ENCODE data around the gene THAP12. TPM values are rescaled to one million over a fixed set of nuclear protein-coding genes. Genes with fewer than 3 reads are reported as not detected.

Gene THAP12
- total RNA-seq, 2 experiments from 2014 or later, result 50.8 to 53.1 TPM

DNA sequence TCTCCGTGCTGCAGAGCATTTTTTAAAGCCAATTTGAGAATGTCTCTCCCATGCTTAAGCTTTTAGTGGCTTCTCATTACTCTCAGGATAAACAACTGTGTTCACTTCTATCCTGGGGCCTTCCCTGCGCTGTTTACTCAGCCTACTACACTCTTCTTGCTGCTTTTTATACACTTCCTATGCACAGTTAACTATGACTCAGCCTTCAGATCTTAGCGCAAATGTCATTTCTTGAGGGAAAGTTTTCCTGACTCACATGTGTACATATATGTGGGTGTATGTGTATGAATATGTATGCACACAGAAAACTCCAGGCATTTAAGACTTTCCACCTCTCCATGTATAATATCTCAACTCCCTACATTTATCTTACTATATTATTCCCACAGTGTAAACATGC, 9.8 kb downstream of the THAP12 start:
- no peak overlapping the region for H3K4me3 Mint-ChIP-seq
- no peaks in the 10 kb centered on the region for H3K9me3 Mint-ChIP-seq (ENCODE audit: insufficient read depth)
- no peaks in the 10 kb centered on the region for H3K36me3 Mint-ChIP-seq (ENCODE audit: low read depth)
- CTCF ChIA-PET, result interaction anchor here (0.9 kb wide), 1 partner anchor 164 kb away, joined by 3 read pairs; no protein-coding TSS in a partner anchor
- POLR2A ChIA-PET, result interaction anchor here (0.7 kb wide), 1 partner anchor 9 kb away, joined by 4 read pairs; no protein-coding TSS in a partner anchor
- no peak overlapping the region for H3K27ac Mint-ChIP-seq
- H3K27me3 Mint-ChIP-seq (ENCODE audit: low read depth), result no peaks in the 10 kb centered on the region
- H3K4me1 Mint-ChIP-seq (ENCODE audit: low read depth), result peaks cover 19% of the 10 kb centered on the region
- ATAC-seq (peak; percentile 42), DNase-seq (no peak)

DNA sequence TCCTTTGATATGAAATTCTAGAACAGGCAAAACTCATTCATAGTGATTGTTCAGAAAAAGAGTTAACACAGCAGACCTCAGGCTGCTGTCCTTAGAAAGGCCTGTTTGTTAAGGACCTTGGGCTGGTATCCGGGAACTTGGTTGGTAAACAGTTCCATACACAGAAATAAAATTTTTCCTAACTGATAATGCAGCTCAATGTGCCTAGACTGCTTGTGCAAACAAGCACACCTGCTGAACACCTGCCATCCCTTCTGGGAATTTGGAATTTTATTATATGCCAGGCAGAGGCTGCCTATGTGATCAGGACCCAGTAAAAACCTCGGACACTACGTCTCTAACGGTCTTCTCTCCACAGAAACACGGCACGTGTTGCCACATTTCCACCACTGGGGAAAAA, 11.5 kb downstream of the THAP12 start:
- Mint-ChIP-seq H3K27me3 (ENCODE audit: low read depth) (no peaks in the 10 kb centered on the region), H3K4me1 (ENCODE audit: low read depth) (peaks cover 21% of the 10 kb centered on the region), H3K27ac (no peak overlapping the region), H3K9me3 (ENCODE audit: insufficient read depth) (no peaks in the 10 kb centered on the region), H3K4me3 (no peak overlapping the region), H3K36me3 (ENCODE audit: low read depth) (peaks cover 8% of the 10 kb centered on the region)
- ChIA-PET CTCF (no interaction called here), POLR2A (no interaction called here)
- ATAC-seq, result no peak
- no peak for DNase-seq

DNA sequence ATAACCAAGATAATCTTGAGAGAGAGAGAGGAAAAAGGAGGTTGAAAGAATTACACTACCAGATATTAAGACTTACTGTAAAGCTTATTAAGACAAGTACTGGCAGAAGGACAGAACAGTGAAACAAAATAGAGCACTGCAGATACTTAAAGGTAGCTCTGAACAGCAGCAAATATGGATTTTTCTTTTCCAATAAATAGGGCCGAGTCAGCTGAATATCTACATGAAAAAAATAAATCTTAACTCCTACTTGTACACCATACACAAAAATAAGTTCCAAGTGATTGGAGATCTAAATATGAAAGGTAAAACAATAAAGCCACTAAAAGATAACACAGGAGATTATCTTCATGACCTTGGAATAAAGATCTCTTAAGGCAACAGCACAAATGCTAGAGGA, 12.4 kb downstream of the THAP12 start:
- DNase-seq (no peak), ATAC-seq (no peak)
- Mint-ChIP-seq H3K27me3 (ENCODE audit: low read depth) (no peaks in the 10 kb centered on the region), H3K9me3 (ENCODE audit: insufficient read depth) (no peaks in the 10 kb centered on the region), H3K4me1 (ENCODE audit: low read depth) (peaks cover 15% of the 10 kb centered on the region), H3K36me3 (ENCODE audit: low read depth) (peaks cover 10% of the 10 kb centered on the region), H3K27ac (no peak overlapping the region), H3K4me3 (no peak overlapping the region)
- ChIA-PET POLR2A (no interaction called here), CTCF (no interaction called here)

GRCh38 chr11:76365038-76365679, 15.8 kb downstream of the THAP12 start:
- DNase-seq (no peak), ATAC-seq (no peak)
- Mint-ChIP-seq H3K27me3 (ENCODE audit: low read depth) (no peaks in the 10 kb centered on the region), H3K36me3 (ENCODE audit: low read depth) (peaks cover 22% of the 10 kb centered on the region), H3K4me3 (no peak overlapping the region), H3K4me1 (ENCODE audit: low read depth) (peaks cover 5% of the 10 kb centered on the region), H3K27ac (no peak overlapping the region), H3K9me3 (ENCODE audit: insufficient read depth) (no peaks in the 10 kb centered on the region)
- ChIA-PET POLR2A (no interaction called here), CTCF (no interaction called here)

- peaks cover 36% of the 10 kb centered on the region for H3K36me3 Mint-ChIP-seq (ENCODE audit: low read depth)
- POLR2A ChIA-PET, result no interaction called here
Measured at GRCh38 chr11:76362716-76363115, 18.2 kb downstream of the THAP12 start.

GRCh38 chr11:76361776-76362175, 19.2 kb downstream of the THAP12 start:
- H3K4me1 Mint-ChIP-seq (ENCODE audit: low read depth), result peaks cover 5% of the 10 kb centered on the region
- H3K4me3 Mint-ChIP-seq, result no peak overlapping the region
- no peaks in the 10 kb centered on the region for H3K27me3 Mint-ChIP-seq (ENCODE audit: low read depth)
- peaks cover 42% of the 10 kb centered on the region for H3K36me3 Mint-ChIP-seq (ENCODE audit: low read depth)
- DNase-seq (no peak), ATAC-seq (no peak)
- no peaks in the 10 kb centered on the region for H3K9me3 Mint-ChIP-seq (ENCODE audit: insufficient read depth)
- CTCF ChIA-PET, result no interaction called here
- H3K27ac Mint-ChIP-seq, result no peak overlapping the region
- POLR2A ChIA-PET, result no interaction called here

More at GRCh38 chr11:76362716-76363115, 18.2 kb downstream of the THAP12 start:
- Mint-ChIP-seq H3K27ac (no peak overlapping the region), H3K27me3 (ENCODE audit: low read depth) (no peaks in the 10 kb centered on the region), H3K4me1 (ENCODE audit: low read depth) (peaks cover 5% of the 10 kb centered on the region), H3K4me3 (no peak overlapping the region), H3K9me3 (ENCODE audit: insufficient read depth) (no peaks in the 10 kb centered on the region)
- ATAC-seq, result no peak
- CTCF ChIA-PET, result no interaction called here
- DNase-seq, result no peak

DNA sequence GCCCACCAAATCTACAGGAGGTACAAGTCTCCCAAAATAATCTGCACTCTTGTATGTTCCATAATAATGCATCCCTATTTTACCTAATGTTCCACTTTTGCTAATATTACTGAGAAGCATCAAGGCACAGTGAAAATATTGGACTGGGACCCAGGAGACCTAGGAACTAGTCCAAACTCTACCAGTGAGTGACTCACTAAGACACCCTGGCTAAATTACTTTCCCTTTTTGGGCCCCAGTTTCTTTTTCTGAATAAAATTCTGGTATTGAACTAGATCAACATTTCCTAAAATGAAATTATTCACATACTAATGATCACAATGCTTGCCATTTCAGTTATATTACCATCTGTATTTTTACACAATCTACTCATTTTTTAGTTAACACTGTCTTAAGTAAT, 19.6 kb downstream of the THAP12 start:
- CTCF ChIA-PET, result no interaction called here
- no peak overlapping the region for H3K4me3 Mint-ChIP-seq
- no peak overlapping the region for H3K27ac Mint-ChIP-seq
- H3K4me1 Mint-ChIP-seq (ENCODE audit: low read depth), result peaks cover 5% of the 10 kb centered on the region
- ATAC-seq (no peak), DNase-seq (no peak)
- peaks cover 42% of the 10 kb centered on the region for H3K36me3 Mint-ChIP-seq (ENCODE audit: low read depth)
- H3K27me3 Mint-ChIP-seq (ENCODE audit: low read depth), result no peaks in the 10 kb centered on the region
- H3K9me3 Mint-ChIP-seq (ENCODE audit: insufficient read depth), result no peaks in the 10 kb centered on the region
- POLR2A ChIA-PET, result no interaction called here

DNA sequence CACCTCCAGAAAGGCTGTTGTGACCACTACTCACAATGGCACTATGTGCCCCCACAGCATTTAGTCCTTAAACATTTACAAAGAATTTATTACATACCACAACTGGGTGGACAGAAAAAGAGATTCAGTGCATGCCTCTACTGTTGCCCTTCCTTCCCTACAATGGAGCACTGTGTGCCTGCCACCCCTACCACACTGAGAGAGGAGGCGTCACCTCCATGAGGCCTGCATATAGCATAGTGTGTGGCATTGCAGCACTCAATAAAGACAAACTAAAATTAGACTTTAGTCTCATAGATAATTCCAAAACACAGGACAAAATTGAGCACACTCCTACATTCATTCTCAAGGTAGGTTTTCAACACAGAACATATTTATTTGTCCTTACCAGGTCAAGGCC, 25.8 kb downstream of the THAP12 start:
- no peak overlapping the region for H3K27ac Mint-ChIP-seq
- no peaks in the 10 kb centered on the region for H3K4me1 Mint-ChIP-seq (ENCODE audit: low read depth)
- ChIA-PET POLR2A (no interaction called here), CTCF (no interaction called here)
- no peak overlapping the region for H3K4me3 Mint-ChIP-seq
- peaks cover 75% of the 10 kb centered on the region for H3K36me3 Mint-ChIP-seq (ENCODE audit: low read depth)
- no peaks in the 10 kb centered on the region for H3K27me3 Mint-ChIP-seq (ENCODE audit: low read depth)
- no peak for ATAC-seq
- peaks cover 17% of the 10 kb centered on the region for H3K9me3 Mint-ChIP-seq (ENCODE audit: insufficient read depth)
- DNase-seq, result no peak

GRCh38 chr11:76348348-76348747, 32.6 kb downstream of the THAP12 start:
- Mint-ChIP-seq H3K27me3 (ENCODE audit: low read depth) (no peaks in the 10 kb centered on the region), H3K36me3 (ENCODE audit: low read depth) (peaks cover 39% of the 10 kb centered on the region), H3K4me3 (no peak overlapping the region), H3K4me1 (ENCODE audit: low read depth) (no peaks in the 10 kb centered on the region), H3K27ac (no peak overlapping the region), H3K9me3 (ENCODE audit: insufficient read depth) (no peaks in the 10 kb centered on the region)
- CTCF ChIA-PET, result interaction anchor here (1.1 kb wide), 1 partner anchor 29 kb away, joined by 3 read pairs; no protein-coding TSS in a partner anchor
- ATAC-seq (no peak), DNase-seq (no peak)
- POLR2A ChIA-PET, result no interaction called here

DNA sequence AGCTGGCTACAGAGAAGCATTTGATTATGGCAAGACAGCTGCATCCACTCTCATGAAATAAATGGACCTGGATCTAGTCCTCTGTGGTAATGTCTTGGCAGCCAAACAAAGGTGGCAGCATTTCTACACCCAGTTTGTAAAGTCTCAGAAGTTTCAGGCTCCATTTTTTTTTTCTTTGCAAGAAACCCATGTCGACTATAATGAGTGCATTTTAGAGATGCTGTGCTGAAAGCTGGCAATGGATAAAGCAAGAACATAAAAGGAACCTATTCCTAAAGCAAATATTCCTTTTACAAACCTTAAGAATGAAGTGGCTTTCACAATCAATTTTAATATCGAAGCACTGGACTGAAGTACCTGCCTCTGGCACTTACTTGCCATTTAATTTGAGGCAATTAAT, 33.5 kb downstream of the THAP12 start:
- ATAC-seq (no peak), DNase-seq (no peak)
- no peak overlapping the region for H3K4me3 Mint-ChIP-seq
- H3K27ac Mint-ChIP-seq, result no peak overlapping the region
- CTCF ChIA-PET, result interaction anchor here (1.1 kb wide), 1 partner anchor 28 kb away, joined by 3 read pairs; no protein-coding TSS in a partner anchor
- POLR2A ChIA-PET, result interaction anchor here (0.6 kb wide), 1 partner anchor 54 kb away, joined by 5 read pairs; no protein-coding TSS in a partner anchor
- peaks cover 32% of the 10 kb centered on the region for H3K36me3 Mint-ChIP-seq (ENCODE audit: low read depth)
- H3K9me3 Mint-ChIP-seq (ENCODE audit: insufficient read depth), result no peaks in the 10 kb centered on the region
- no peaks in the 10 kb centered on the region for H3K4me1 Mint-ChIP-seq (ENCODE audit: low read depth)
- no peaks in the 10 kb centered on the region for H3K27me3 Mint-ChIP-seq (ENCODE audit: low read depth)

DNA sequence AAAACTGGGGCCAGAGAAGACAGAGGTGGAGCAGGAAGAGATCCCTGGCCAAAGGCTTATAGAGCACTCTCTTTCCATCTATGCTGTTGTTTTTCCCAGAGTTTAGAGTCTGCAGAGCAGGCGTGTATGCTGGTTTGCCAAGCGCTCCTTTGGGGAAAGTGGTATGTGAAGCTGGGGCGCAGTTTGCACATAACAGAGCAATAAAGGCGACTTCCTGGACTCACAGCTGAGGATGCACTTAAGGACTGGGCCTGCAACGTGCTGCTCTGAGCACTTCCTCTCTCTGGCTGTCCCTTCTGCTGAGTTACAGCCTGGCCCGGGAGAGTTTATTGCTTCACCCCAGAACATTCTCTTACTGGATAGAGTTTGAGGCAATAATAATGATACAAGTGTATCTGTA, 41.7 kb downstream of the THAP12 start:
- ChIA-PET CTCF (no interaction called here), POLR2A (no interaction called here)

GRCh38 chr11:76337923-76338322, 43.0 kb downstream of the THAP12 start:
- Mint-ChIP-seq H3K4me3 (no peak overlapping the region), H3K27ac (no peak overlapping the region), H3K4me1 (ENCODE audit: low read depth) (peaks cover 21% of the 10 kb centered on the region), H3K27me3 (ENCODE audit: low read depth) (no peaks in the 10 kb centered on the region), H3K9me3 (ENCODE audit: insufficient read depth) (peaks cover 18% of the 10 kb centered on the region), H3K36me3 (ENCODE audit: low read depth) (peaks cover 2% of the 10 kb centered on the region)
- ChIA-PET CTCF (interaction anchor here (1.1 kb wide), 1 partner anchor 130 kb away, joined by 3 read pairs; no protein-coding TSS in a partner anchor), POLR2A (no interaction called here)
- ATAC-seq, result no peak
- no peak for DNase-seq

More for the DNA sequence above, 41.7 kb downstream of the THAP12 start:
- ATAC-seq (no peak), DNase-seq (no peak)
- Mint-ChIP-seq H3K36me3 (ENCODE audit: low read depth) (peaks cover 2% of the 10 kb centered on the region), H3K27me3 (ENCODE audit: low read depth) (no peaks in the 10 kb centered on the region), H3K4me1 (ENCODE audit: low read depth) (peaks cover 21% of the 10 kb centered on the region), H3K27ac (peak overlapping the region; percentile 35), H3K9me3 (ENCODE audit: insufficient read depth) (peaks cover 17% of the 10 kb centered on the region), H3K4me3 (no peak overlapping the region)

DNA sequence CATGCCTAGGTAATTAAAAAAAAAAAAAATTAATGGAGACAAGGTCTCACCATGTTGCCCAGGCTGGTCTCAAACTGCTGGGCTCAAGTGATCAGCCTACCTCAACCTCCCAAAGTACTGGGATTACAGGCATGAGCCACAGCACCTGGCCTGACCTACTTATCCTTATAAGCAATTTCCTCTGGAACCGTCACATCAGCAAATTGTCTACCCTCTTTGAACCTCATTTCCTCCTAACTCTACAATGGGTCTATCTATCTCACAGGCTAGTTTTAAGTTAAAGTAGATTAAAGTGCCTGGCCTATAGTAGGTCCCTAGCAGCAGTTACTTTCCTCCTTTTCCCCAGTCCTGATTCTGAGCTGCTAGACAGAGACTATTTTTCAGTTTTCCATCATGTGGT, 43.5 kb downstream of the THAP12 start:
- Mint-ChIP-seq H3K36me3 (ENCODE audit: low read depth) (peaks cover 2% of the 10 kb centered on the region), H3K27ac (no peak overlapping the region), H3K4me1 (ENCODE audit: low read depth) (peaks cover 21% of the 10 kb centered on the region), H3K27me3 (ENCODE audit: low read depth) (no peaks in the 10 kb centered on the region), H3K4me3 (no peak overlapping the region), H3K9me3 (ENCODE audit: insufficient read depth) (peaks cover 18% of the 10 kb centered on the region)
- ATAC-seq (no peak), DNase-seq (no peak)
- CTCF ChIA-PET, result interaction anchor here (1.1 kb wide), 1 partner anchor 130 kb away, joined by 3 read pairs; no protein-coding TSS in a partner anchor
- POLR2A ChIA-PET, result no interaction called here
